NCI-H82 treated with DMSO at 0.1 percent for 48 hours (cell line): ENCODE results near the gene KIAA0825.
A peak's percentile ranks its signal among the peaks of the same experiment; 100 is the strongest.

Experiments used
- DNase-seq: peaks from one replicate; lab custom pipeline; 2025; ENCODE audit not compliant: unreplicated experiment; lab: John Stamatoyannopoulos, UW

Gene KIAA0825

GRCh38 chr5:94442076-94442475, 176.3 kb downstream of the KIAA0825 start:
- DNase-seq, result no peak

- DNase-seq, result no peak
These were observed 178.4 kb downstream of the KIAA0825 start for GRCh38 chr5:94440015-94440414.

GRCh38 chr5:94433397-94434163, 184.8 kb downstream of the KIAA0825 start:
- DNase-seq, result no peak

GRCh38 chr5:94432499-94432898, 185.9 kb downstream of the KIAA0825 start:
- DNase-seq, result no peak

GRCh38 chr5:94431696-94432095, 186.7 kb downstream of the KIAA0825 start:
- no peak for DNase-seq

GRCh38 chr5:94429566-94429965, 188.8 kb downstream of the KIAA0825 start:
- no peak for DNase-seq

- no peak for DNase-seq
These were observed 193.0 kb downstream of the KIAA0825 start for GRCh38 chr5:94425396-94425795.

GRCh38 chr5:94423411-94423810, 195.0 kb downstream of the KIAA0825 start:
- no peak for DNase-seq

GRCh38 chr5:94422812-94423211, 195.6 kb downstream of the KIAA0825 start:
- DNase-seq, result no peak

- no peak for DNase-seq
These were observed 197.5 kb downstream of the KIAA0825 start for GRCh38 chr5:94420885-94421284.

- DNase-seq, result no peak
These were observed 202.6 kb downstream of the KIAA0825 start for GRCh38 chr5:94415798-94416197.

GRCh38 chr5:94409440-94409839, 209.0 kb downstream of the KIAA0825 start:
- DNase-seq, result no peak

GRCh38 chr5:94407023-94407422, 211.4 kb downstream of the KIAA0825 start:
- no peak for DNase-seq

GRCh38 chr5:94403483-94403882, 214.9 kb downstream of the KIAA0825 start:
- no peak for DNase-seq

GRCh38 chr5:94402096-94402495, 216.3 kb downstream of the KIAA0825 start:
- no peak for DNase-seq

- no peak for DNase-seq
These were observed 220.9 kb downstream of the KIAA0825 start for GRCh38 chr5:94397508-94397907.

- no peak for DNase-seq
These were observed 221.7 kb downstream of the KIAA0825 start for GRCh38 chr5:94396687-94397086.

- DNase-seq, result peak; percentile 60
These were observed 222.9 kb downstream of the KIAA0825 start for GRCh38 chr5:94395468-94395867.

- no peak for DNase-seq
These were observed 226.4 kb downstream of the KIAA0825 start for GRCh38 chr5:94391996-94392395.

- DNase-seq, result no peak
These were observed 228.9 kb downstream of the KIAA0825 start for GRCh38 chr5:94389515-94389899.

- no peak for DNase-seq
These were observed 229.5 kb downstream of the KIAA0825 start for GRCh38 chr5:94388773-94389514.

- DNase-seq, result no peak
These were observed 232.6 kb downstream of the KIAA0825 start for GRCh38 chr5:94385767-94386166.
